ENCODE data around the gene EXOSC1. TPM values are rescaled to one million over a fixed set of nuclear protein-coding genes. Genes with fewer than 3 reads are reported as not detected.
A peak's percentile ranks its signal among the peaks of the same experiment; 100 is the strongest.

EXOSC1 gene
- total and polyA plus RNA-seq, 2 of the 13 experiments (the other 11 are each of a cell fraction or from before 2014, with no cell fraction given): 36.3 to 39.9 TPM

DNA sequence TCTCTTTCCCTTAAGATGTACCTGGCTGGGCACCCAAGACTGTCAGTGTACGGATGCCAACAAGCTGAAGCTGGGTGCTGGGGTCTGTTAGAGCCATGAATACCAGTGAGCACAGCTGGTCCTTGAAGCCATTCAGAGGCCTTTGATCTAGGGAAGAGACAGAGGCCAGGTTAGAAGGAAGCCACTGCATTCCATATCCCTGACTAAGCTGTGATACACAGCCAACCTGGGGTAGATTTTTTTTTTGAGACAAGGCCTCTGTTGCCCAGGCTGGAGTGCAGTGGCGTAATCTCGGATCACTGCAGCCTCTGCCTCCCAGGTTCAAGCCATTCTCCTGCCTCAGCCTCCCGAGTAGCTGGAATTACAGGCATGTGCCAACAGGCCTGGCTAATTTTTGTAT, 20.9 kb upstream of the EXOSC1 start (continued):
- TF ChIP-seq, protein P1, sequence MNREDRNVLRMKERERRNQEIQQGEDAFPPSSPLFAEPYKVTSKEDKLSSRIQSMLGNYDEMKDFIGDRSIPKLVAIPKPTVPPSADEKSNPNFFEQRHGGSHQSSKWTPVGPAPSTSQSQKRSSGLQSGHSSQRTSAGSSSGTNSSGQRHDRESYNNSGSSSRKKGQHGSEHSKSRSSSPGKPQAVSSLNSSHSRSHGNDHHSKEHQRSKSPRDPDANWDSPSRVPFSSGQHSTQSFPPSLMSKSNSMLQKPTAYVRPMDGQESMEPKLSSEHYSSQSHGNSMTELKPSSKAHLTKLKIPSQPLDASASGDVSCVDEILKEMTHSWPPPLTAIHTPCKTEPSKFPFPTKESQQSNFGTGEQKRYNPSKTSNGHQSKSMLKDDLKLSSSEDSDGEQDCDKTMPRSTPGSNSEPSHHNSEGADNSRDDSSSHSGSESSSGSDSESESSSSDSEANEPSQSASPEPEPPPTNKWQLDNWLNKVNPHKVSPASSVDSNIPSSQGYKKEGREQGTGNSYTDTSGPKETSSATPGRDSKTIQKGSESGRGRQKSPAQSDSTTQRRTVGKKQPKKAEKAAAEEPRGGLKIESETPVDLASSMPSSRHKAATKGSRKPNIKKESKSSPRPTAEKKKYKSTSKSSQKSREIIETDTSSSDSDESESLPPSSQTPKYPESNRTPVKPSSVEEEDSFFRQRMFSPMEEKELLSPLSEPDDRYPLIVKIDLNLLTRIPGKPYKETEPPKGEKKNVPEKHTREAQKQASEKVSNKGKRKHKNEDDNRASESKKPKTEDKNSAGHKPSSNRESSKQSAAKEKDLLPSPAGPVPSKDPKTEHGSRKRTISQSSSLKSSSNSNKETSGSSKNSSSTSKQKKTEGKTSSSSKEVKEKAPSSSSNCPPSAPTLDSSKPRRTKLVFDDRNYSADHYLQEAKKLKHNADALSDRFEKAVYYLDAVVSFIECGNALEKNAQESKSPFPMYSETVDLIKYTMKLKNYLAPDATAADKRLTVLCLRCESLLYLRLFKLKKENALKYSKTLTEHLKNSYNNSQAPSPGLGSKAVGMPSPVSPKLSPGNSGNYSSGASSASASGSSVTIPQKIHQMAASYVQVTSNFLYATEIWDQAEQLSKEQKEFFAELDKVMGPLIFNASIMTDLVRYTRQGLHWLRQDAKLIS (CRISPR knock-in tag; IDR thresholded peaks at IDR 0.05): no peak
- TF ChIP-seq, protein P2, sequence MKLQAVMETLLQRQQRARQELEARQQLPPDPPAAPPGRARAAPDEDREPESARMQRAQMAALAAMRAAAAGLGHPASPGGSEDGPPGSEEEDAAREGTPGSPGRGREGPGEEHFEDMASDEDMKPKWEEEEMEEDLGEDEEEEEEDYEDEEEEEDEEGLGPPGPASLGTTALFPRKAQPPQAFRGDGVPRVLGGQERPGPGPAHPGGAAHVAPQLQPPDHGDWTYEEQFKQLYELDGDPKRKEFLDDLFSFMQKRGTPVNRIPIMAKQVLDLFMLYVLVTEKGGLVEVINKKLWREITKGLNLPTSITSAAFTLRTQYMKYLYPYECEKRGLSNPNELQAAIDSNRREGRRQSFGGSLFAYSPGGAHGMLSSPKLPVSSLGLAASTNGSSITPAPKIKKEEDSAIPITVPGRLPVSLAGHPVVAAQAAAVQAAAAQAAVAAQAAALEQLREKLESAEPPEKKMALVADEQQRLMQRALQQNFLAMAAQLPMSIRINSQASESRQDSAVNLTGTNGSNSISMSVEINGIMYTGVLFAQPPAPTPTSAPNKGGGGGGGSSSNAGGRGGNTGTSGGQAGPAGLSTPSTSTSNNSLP (IDR thresholded peaks at IDR 0.05; ENCODE audit: low read depth, low read length): no peak
- TF ChIP-seq ZNF749 (CRISPR knock-in tag; IDR thresholded peaks at IDR 0.05; ENCODE audit: borderline replicate concordance) (no peak), MYPOP (CRISPR knock-in tag; IDR thresholded peaks at IDR 0.05) (no peak), SAP130 (CRISPR knock-in tag; IDR thresholded peaks at IDR 0.05; ENCODE audit: low read depth) (peak; percentile 19; the same call in 1 of the 2 replicates), TCF7 (IDR thresholded peaks at IDR 0.05; ENCODE audit: low read depth) (peak; percentile 35; the same call in 1 of the 2 replicates), FOXO1 (CRISPR knock-in tag; IDR thresholded peaks at IDR 0.05) (no peak), ZNF704 (CRISPR knock-in tag; IDR thresholded peaks at IDR 0.05; ENCODE audit: borderline replicate concordance) (no peak), SMARCE1 (IDR thresholded peaks at IDR 0.05; ENCODE audit: borderline replicate concordance) (no peak), SRY (CRISPR knock-in tag; IDR thresholded peaks at IDR 0.05) (no peak), TEAD3 (CRISPR knock-in tag; optimal IDR thresholded peaks at IDR 0.05; ENCODE audit: borderline replicate concordance) (peak; percentile 80), ZBTB43 (CRISPR knock-in tag; conservative IDR thresholded peaks at IDR 0.05) (no peak), ZNF577 (CRISPR knock-in tag; IDR thresholded peaks at IDR 0.05; ENCODE audit: borderline replicate concordance, low read depth) (no peak), GATAD1 (CRISPR knock-in tag; IDR thresholded peaks at IDR 0.05) (no peak), ZNF615 (CRISPR knock-in tag; IDR thresholded peaks at IDR 0.05; ENCODE audit: borderline replicate concordance) (no peak), PHF20 (CRISPR knock-in tag; IDR thresholded peaks at IDR 0.05) (no peak)
- TF ChIP-seq, protein P3, sequence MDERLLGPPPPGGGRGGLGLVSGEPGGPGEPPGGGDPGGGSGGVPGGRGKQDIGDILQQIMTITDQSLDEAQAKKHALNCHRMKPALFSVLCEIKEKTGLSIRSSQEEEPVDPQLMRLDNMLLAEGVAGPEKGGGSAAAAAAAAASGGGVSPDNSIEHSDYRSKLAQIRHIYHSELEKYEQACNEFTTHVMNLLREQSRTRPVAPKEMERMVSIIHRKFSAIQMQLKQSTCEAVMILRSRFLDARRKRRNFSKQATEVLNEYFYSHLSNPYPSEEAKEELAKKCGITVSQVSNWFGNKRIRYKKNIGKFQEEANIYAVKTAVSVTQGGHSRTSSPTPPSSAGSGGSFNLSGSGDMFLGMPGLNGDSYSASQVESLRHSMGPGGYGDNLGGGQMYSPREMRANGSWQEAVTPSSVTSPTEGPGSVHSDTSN (CRISPR knock-in tag; IDR thresholded peaks at IDR 0.05): no peak
- TF ChIP-seq, protein P4, sequence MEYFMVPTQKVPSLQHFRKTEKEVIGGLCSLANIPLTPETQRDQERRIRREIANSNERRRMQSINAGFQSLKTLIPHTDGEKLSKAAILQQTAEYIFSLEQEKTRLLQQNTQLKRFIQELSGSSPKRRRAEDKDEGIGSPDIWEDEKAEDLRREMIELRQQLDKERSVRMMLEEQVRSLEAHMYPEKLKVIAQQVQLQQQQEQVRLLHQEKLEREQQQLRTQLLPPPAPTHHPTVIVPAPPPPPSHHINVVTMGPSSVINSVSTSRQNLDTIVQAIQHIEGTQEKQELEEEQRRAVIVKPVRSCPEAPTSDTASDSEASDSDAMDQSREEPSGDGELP (IDR thresholded peaks at IDR 0.05; ENCODE audit: borderline replicate concordance, low read depth): peak; percentile 26; the same call in 1 of the 2 replicates

Data from HepG2 (cell line).